Natural killer cell (primary cell): Measurements from ENCODE around the gene ABR. TPM values are rescaled to one million over a fixed set of nuclear protein-coding genes. Genes with fewer than 3 reads are reported as not detected.

Experiments
- ATAC-seq, 3 donors: fragments of 150-1000 bp in 2 of 3; fragments of 200-7000 bp in 1 of 3; cut with Tn5 transposase; 1 replicate in 1 of 3; 2 replicates in 2 of 3; pipeline ENCODE4 v1.10.0; 2021; ENCODE audit warnings: mild to moderate bottlenecking in 2 of 3, moderate library complexity in 2 of 3
- DNase-seq, 2 donors: peaks; one replicate each; pipeline versions ENCODE4 v3.0.0 to v3.0.0-alpha.2; 2013 to 2021; ENCODE audit warnings: mixed read lengths in 1 of 2
- H3K27ac ChIP-seq: one replicate; pipeline ENCODE4 v1.5.1; 2013; ENCODE audit warnings: mild to moderate bottlenecking, low read length
- H3K27me3 ChIP-seq: one replicate; pipeline ENCODE4 v1.6.1; 2013; ENCODE audit warnings: low read length; ENCODE audit not compliant: control insufficient read depth, insufficient read depth
- H3K36me3 ChIP-seq: one replicate; pipeline ENCODE4 v1.6.1; 2013; ENCODE audit warnings: low read length; ENCODE audit not compliant: control insufficient read depth, insufficient read depth
- H3K4me1 ChIP-seq: one replicate; pipeline ENCODE4 v1.6.1; 2013; ENCODE audit warnings: low read length; ENCODE audit not compliant: control insufficient read depth, insufficient read depth
- H3K4me3 ChIP-seq: one replicate; pipeline ENCODE4 v1.5.1; 2013; ENCODE audit warnings: low read length
- H3K9me3 ChIP-seq: one replicate; pipeline ENCODE4 v1.6.1; 2013; ENCODE audit warnings: low read length; ENCODE audit not compliant: control insufficient read depth, insufficient read depth
- H3K27ac Mint-ChIP-seq, 2 donors: one replicate each; pipeline ENCODE4 v1.8.0; 2022; ENCODE audit warnings: mild to moderate bottlenecking in 2 of 2, mixed read lengths in 2 of 2, moderate library complexity in 1 of 2
- H3K27me3 Mint-ChIP-seq, 2 donors: one replicate each; pipeline ENCODE4 v1.8.0; 2022; ENCODE audit warnings: low read depth in 2 of 2, mixed read lengths in 2 of 2
- H3K36me3 Mint-ChIP-seq: one replicate; pipeline ENCODE4 v1.8.0; 2022; ENCODE audit warnings: mixed read lengths
- H3K4me1 Mint-ChIP-seq, 2 donors: one replicate each; pipeline ENCODE4 v1.8.0; 2022; ENCODE audit warnings: mixed read lengths in 2 of 2
- H3K4me3 Mint-ChIP-seq: one replicate; pipeline ENCODE4 v1.8.0; 2022; ENCODE audit warnings: mild to moderate bottlenecking, moderate library complexity, mixed read lengths
- H3K9me3 Mint-ChIP-seq, 2 donors: one replicate each; pipeline ENCODE4 v1.8.0; 2022; ENCODE audit warnings: mixed read lengths in 2 of 2
- WGBS: methylation state at CpG from one replicate; pipeline ENCODE4 v1.1.7; 2013; ENCODE audit warnings: missing lambda C conversion rate; ENCODE audit not compliant: insufficient coverage; 5-methylcytosine and 5-hydroxymethylcytosine counted together
- intact Hi-C: fragments of 100-400 bp; cut with micrococcal nuclease; formaldehyde crosslinking; loops from one replicate; pipeline ENCODE4 v1.14.2; 2022
- total RNA-seq, 4 donors: library from RNA; stranded (reverse); fragments of 120-200 nt in 1 of 4; gene quantifications; one replicate each; pipeline versions ENCODE4 v1.2.3 to v1.2.4, GENCODE V29; 2013 to 2022
- TF ChIP-seq, protein P1 (sequence below): fragments of 200-600 bp; IDR thresholded peaks from one replicate; pipeline ENCODE4 v1.8.0; 2022; ENCODE audit warnings: antibody characterized with exemption

The ABR gene
- total RNA-seq, 3 donors from 2014 or later (not counting 1 experiment from before 2014, with no cell fraction given) = 155 to 215 (median 163) TPM

GRCh38 chr17:1029922-1030644 lies 149.7 kb downstream of the ABR start:
- Mint-ChIP-seq H3K9me3 (no peaks in the 10 kb centered on the region), H3K27ac (no peak overlapping the region), H3K27me3 (no peaks in the 10 kb centered on the region), H3K36me3 (no peaks in the 10 kb centered on the region), H3K4me1 (peaks cover 0 to 30% of the 10 kb centered on the region in 2 donors), H3K4me3 (no peak overlapping the region)
- DNase-seq (no peak), ATAC-seq (no peak)
- intact Hi-C loops = no loop called here
- TF ChIP-seq, protein P1, sequence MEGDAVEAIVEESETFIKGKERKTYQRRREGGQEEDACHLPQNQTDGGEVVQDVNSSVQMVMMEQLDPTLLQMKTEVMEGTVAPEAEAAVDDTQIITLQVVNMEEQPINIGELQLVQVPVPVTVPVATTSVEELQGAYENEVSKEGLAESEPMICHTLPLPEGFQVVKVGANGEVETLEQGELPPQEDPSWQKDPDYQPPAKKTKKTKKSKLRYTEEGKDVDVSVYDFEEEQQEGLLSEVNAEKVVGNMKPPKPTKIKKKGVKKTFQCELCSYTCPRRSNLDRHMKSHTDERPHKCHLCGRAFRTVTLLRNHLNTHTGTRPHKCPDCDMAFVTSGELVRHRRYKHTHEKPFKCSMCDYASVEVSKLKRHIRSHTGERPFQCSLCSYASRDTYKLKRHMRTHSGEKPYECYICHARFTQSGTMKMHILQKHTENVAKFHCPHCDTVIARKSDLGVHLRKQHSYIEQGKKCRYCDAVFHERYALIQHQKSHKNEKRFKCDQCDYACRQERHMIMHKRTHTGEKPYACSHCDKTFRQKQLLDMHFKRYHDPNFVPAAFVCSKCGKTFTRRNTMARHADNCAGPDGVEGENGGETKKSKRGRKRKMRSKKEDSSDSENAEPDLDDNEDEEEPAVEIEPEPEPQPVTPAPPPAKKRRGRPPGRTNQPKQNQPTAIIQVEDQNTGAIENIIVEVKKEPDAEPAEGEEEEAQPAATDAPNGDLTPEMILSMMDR = no peak
- Histone ChIP-seq H3K4me3 (no peak overlapping the region), H3K9me3 (no peaks in the 10 kb centered on the region), H3K27ac (no peak overlapping the region), H3K4me1 (no peaks in the 10 kb centered on the region), H3K27me3 (no peaks in the 10 kb centered on the region), H3K36me3 (peaks cover 7% of the 10 kb centered on the region)
- WGBS = 96% methylated on average over 20 of the region's 20 CpGs

DNA sequence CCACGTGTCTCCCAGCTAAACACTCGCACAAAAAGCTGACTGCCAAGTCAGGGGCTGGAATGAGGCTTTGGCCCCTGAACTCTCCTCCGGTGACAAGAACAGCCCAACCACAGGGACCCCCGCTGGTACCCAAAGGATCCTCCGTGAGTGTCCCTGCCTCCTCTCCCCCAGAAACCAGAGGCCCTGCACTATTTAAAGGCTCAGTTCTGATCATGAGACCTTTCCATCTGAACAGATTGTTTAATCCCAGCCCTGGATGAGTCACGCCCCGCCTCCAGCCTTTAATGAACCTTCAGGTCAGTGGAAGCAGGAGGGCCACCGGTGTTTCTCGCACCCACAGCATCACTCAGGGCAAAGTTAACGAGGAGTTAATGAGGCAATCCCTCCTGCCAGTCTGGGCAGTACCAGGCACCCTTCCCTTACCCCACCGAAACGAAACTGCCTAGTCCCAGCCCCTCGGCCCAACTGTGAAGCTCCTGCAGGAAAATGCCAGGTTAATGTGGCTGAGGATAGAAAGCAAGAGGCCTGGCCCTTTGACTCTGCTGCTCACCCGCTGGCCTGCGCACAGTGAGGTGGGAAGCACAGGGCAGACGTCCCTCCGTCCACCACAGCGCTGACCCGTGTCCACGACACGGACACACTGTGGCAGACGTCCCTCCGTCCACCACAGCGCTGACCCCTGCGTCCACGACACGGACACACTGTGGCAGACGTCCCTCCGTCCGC lies 150.4 kb downstream of the ABR start:
- ATAC-seq = no peak
- Mint-ChIP-seq H3K4me1 (peaks cover 0 to 27% of the 10 kb centered on the region in 2 donors), H3K27ac (no peak overlapping the region), H3K36me3 (no peaks in the 10 kb centered on the region), H3K9me3 (no peaks in the 10 kb centered on the region), H3K27me3 (no peaks in the 10 kb centered on the region), H3K4me3 (no peak overlapping the region)
- Histone ChIP-seq H3K36me3 (peaks cover 7% of the 10 kb centered on the region), H3K27me3 (no peaks in the 10 kb centered on the region), H3K4me1 (no peaks in the 10 kb centered on the region), H3K27ac (no peak overlapping the region), H3K4me3 (no peak overlapping the region), H3K9me3 (no peaks in the 10 kb centered on the region)
- intact Hi-C loops = no loop called here
- DNase-seq = no peak
- WGBS = 89% methylated on average over 29 of the region's 30 CpGs
- TF ChIP-seq, protein P1 = no peak

- ATAC-seq = no peak
- Mint-ChIP-seq H3K4me1 (peaks cover 0 to 15% of the 10 kb centered on the region in 2 donors), H3K9me3 (no peaks in the 10 kb centered on the region), H3K4me3 (no peak overlapping the region), H3K27me3 (no peaks in the 10 kb centered on the region), H3K36me3 (no peaks in the 10 kb centered on the region), H3K27ac (no peak overlapping the region)
- H3K27me3 ChIP-seq = no peaks in the 10 kb centered on the region
- no peak overlapping the region for H3K27ac ChIP-seq
- DNase-seq = no peak
- intact Hi-C loops = no loop called here
- H3K4me3 ChIP-seq = no peak overlapping the region
- H3K4me1 ChIP-seq = no peaks in the 10 kb centered on the region
- TF ChIP-seq, protein P1 = no peak
- H3K9me3 ChIP-seq = no peaks in the 10 kb centered on the region
- peaks cover 2% of the 10 kb centered on the region for H3K36me3 ChIP-seq
- 95% methylated on average over 9 of the region's 9 CpGs for WGBS
These were observed 152.7 kb downstream of the ABR start for GRCh38 chr17:1027044-1027443.
